H1 (cell line): Measurements from ENCODE around the gene CCDC33. TPM values are rescaled to one million over a fixed set of nuclear protein-coding genes. Genes with fewer than 3 reads are reported as not detected.

ENCODE experiments used
- CTCF ChIA-PET: fragments of 300-600 bp; sonication (Branson Sonifier 250); formaldehyde crosslinking; loops from one replicate; lab custom pipeline; 2021; ENCODE audit not compliant: partially characterized antibody; lab: Charles Lee
- POLR2A ChIA-PET: fragments of 300-600 bp; sonication (Branson Sonifier 250); formaldehyde crosslinking; loops from one replicate; lab custom pipeline; 2021; ENCODE audit warnings: inconsistent platforms; ENCODE audit not compliant: partially characterized antibody; lab: Charles Lee
- DNase-seq, 2 experiments: peaks; one replicate each; pipeline versions ENCODE4 v3.0.0 to v3.0.0-alpha.2; 2010 to 2022; ENCODE audit warnings: low spot score in 2 of 2, low read depth in 1 of 2, mixed read lengths in 1 of 2
- FAIRE-seq: peaks from 2 replicates; lab custom pipeline; 2011; peaks lifted over from hg19 to GRCh38; lab: Jason Lieb, UNC
- H2AFZ ChIP-seq: 2 replicates; pipeline ENCODE4 v1.8.1; 2012; ENCODE audit warnings: low read length, inconsistent platforms
- H2AK5ac ChIP-seq: 2 replicates; pipeline ENCODE4 v1.6.1; 2013; ENCODE audit warnings: low read depth, low read length
- H2BK120ac ChIP-seq: replicated peaks from 2 replicates; pipeline ENCODE3; 2013; ENCODE audit warnings: low read depth, low read length, inconsistent platforms
- H2BK12ac ChIP-seq: 2 replicates; pipeline ENCODE4 v1.6.1; 2013; ENCODE audit warnings: low read depth, low read length
- H2BK15ac ChIP-seq: 2 replicates; pipeline ENCODE4 v1.6.1; 2013; ENCODE audit warnings: low read length
- H2BK20ac ChIP-seq: 2 replicates; pipeline ENCODE4 v1.6.1; 2013; ENCODE audit warnings: low read length
- H2BK5ac ChIP-seq: 2 replicates; pipeline ENCODE4 v1.6.1; 2013; ENCODE audit warnings: low read depth, low read length
- H3K14ac ChIP-seq: 2 replicates; pipeline ENCODE4 v1.6.1; 2013; ENCODE audit warnings: inconsistent platforms; ENCODE audit not compliant: insufficient read length
- H3K18ac ChIP-seq: 2 replicates; pipeline ENCODE4 v1.6.1; 2013; ENCODE audit warnings: low read length; ENCODE audit errors: extremely low read depth
- H3K23ac ChIP-seq: 2 replicates; pipeline ENCODE4 v1.6.1; 2013; ENCODE audit warnings: inconsistent platforms; ENCODE audit not compliant: insufficient read length
- H3K23me2 ChIP-seq: 2 replicates; pipeline ENCODE4 v1.6.1; 2013; ENCODE audit warnings: low read depth, low read length
- H3K27ac ChIP-seq: 2 replicates; pipeline ENCODE4 v1.6.1; 2011; ENCODE audit warnings: low read depth, low read length, inconsistent platforms
- H3K27me3 ChIP-seq, 4 experiments: replicated peaks in 1 of 4; 1 replicate in 1 of 4; 2 replicates in 3 of 4; pipeline versions ENCODE4 v1.6.1 to v1.8.1; 2011 to 2013; ENCODE audit warnings: low read length in 3 of 4, mild to moderate bottlenecking in 3 of 4, inconsistent platforms in 2 of 4, mixed read lengths in 2 of 4, moderate library complexity in 1 of 4; ENCODE audit not compliant: control insufficient read depth in 3 of 4, insufficient read depth in 3 of 4; ENCODE audit errors: extremely low read depth in 1 of 4
- H3K36me3 ChIP-seq, 4 experiments: 2 replicates each; pipeline versions ENCODE4 v1.6.1 to v1.8.1; 2011 to 2013; ENCODE audit warnings: mild to moderate bottlenecking in 4 of 4, low read length in 3 of 4, moderate library complexity in 2 of 4, control low read depth in 1 of 4, inconsistent platforms in 1 of 4; ENCODE audit not compliant: insufficient read depth in 4 of 4, control insufficient read depth in 2 of 4
- H3K4ac ChIP-seq: replicated peaks from 2 replicates; pipeline ENCODE3; 2013; ENCODE audit warnings: low read length, low read depth, mixed read lengths, inconsistent platforms; ENCODE audit not compliant: insufficient read length
- H3K4me1 ChIP-seq, 4 experiments: replicated peaks in 1 of 4; 1 replicate in 1 of 4; 2 replicates in 3 of 4; pipeline versions ENCODE4 v1.6.1 to v1.8.1; 2011 to 2013; ENCODE audit warnings: low read length in 3 of 4, inconsistent platforms in 2 of 4, mixed read lengths in 1 of 4; ENCODE audit not compliant: insufficient read depth in 4 of 4, control insufficient read depth in 3 of 4
- H3K4me2 ChIP-seq, 2 experiments: 2 replicates each; pipeline versions ENCODE4 v1.6.1 to v1.8.1; 2011 to 2013; ENCODE audit warnings: low read depth in 2 of 2, low read length in 2 of 2, control low read depth in 1 of 2, inconsistent platforms in 1 of 2, mild to moderate bottlenecking in 1 of 2; ENCODE audit not compliant: insufficient read depth in 1 of 2
- H3K4me3 ChIP-seq, 4 experiments: fragments of 200-600, 300-600 bp in 1 of 4; sonication (generic), shearing (Covaris generic), sonication (Bioruptor Twin) in 1 of 4; 2 replicates each; pipeline versions ENCODE4 v1.5.1 to v1.8.1; 2011 to 2016; ENCODE audit warnings: low read length in 4 of 4, low read depth in 3 of 4, control low read depth in 2 of 4, inconsistent platforms in 2 of 4, mild to moderate bottlenecking in 2 of 4, mixed read lengths in 1 of 4, moderate library complexity in 1 of 4; ENCODE audit not compliant: insufficient read depth in 2 of 4; ENCODE audit errors: extremely low read depth in 1 of 4
- H3K56ac ChIP-seq: replicated peaks from 2 replicates; pipeline ENCODE3; 2013; ENCODE audit warnings: low read depth, mild to moderate bottlenecking, mixed read lengths, low read length, inconsistent platforms; ENCODE audit not compliant: insufficient read length
- H3K79me1 ChIP-seq: 2 replicates; pipeline ENCODE4 v1.6.1; 2013; ENCODE audit warnings: low read depth, low read length, control low read depth
- H3K79me2 ChIP-seq, 2 experiments: 2 replicates each; pipeline versions ENCODE4 v1.6.1 to v1.8.1; 2012 to 2013; ENCODE audit warnings: low read length in 2 of 2, mild to moderate bottlenecking in 2 of 2, inconsistent platforms in 1 of 2; ENCODE audit not compliant: insufficient read depth in 2 of 2, control insufficient read depth in 1 of 2
- H3K9ac ChIP-seq, 4 experiments: replicated peaks in 1 of 4; 1 replicate in 1 of 4; 2 replicates in 3 of 4; pipeline versions ENCODE4 v1.6.1 to v1.8.1; 2011 to 2013; ENCODE audit warnings: low read depth in 3 of 4, low read length in 3 of 4, control low read depth in 2 of 4, mild to moderate bottlenecking in 2 of 4, moderate library complexity in 2 of 4, inconsistent platforms in 1 of 4; ENCODE audit errors: extremely low read depth in 1 of 4
- H3K9me3 ChIP-seq, 2 experiments: 2 replicates each; pipeline versions ENCODE4 v1.6.1 to v1.8.1; 2012 to 2013; ENCODE audit warnings: mild to moderate bottlenecking in 2 of 2, moderate library complexity in 2 of 2, control low read depth in 1 of 2, inconsistent platforms in 1 of 2, low read depth in 1 of 2, low read length in 1 of 2, mixed read lengths in 1 of 2; ENCODE audit not compliant: insufficient read depth in 2 of 2
- H4K20me1 ChIP-seq, 2 experiments: replicated peaks in 1 of 2; 2 replicates each; pipeline versions ENCODE3 to v1.8.1; 2011 to 2013; ENCODE audit warnings: inconsistent platforms in 2 of 2, low read length in 2 of 2, mild to moderate bottlenecking in 1 of 2; ENCODE audit not compliant: insufficient read depth in 2 of 2, control insufficient read depth in 1 of 2
- H4K5ac ChIP-seq: 2 replicates; pipeline ENCODE4 v1.6.1; 2013; ENCODE audit warnings: low read length, low read depth, mixed read lengths, inconsistent platforms; ENCODE audit not compliant: insufficient read length
- H4K8ac ChIP-seq: 2 replicates; pipeline ENCODE4 v1.8.0; 2013; ENCODE audit warnings: mild to moderate bottlenecking, moderate library complexity, low read length, inconsistent platforms; ENCODE audit not compliant: insufficient read depth; ENCODE audit errors: extremely low read depth
- H4K91ac ChIP-seq: replicated peaks from 2 replicates; pipeline ENCODE3; 2013; ENCODE audit warnings: low read length, mixed read lengths, inconsistent platforms; ENCODE audit not compliant: insufficient read length
- JUN ChIP-seq: IDR thresholded peaks from 2 replicates; pipeline ENCODE4 v1.6.1; 2011; ENCODE audit warnings: low read depth, mild to moderate bottlenecking, improper control_type of control experiment, low read length
- SAP30 ChIP-seq: fragments of 300-600 bp; sonication (generic); IDR thresholded peaks from 2 replicates; pipeline ENCODE4 v1.7.1; 2012; ENCODE audit warnings: low read length, moderate library complexity, mild to moderate bottlenecking, inconsistent platforms; ENCODE audit not compliant: insufficient read depth, insufficient replicate concordance
- SIN3A ChIP-seq, 2 experiments: IDR thresholded peaks in 1 of 2; conservative IDR thresholded peaks in 1 of 2; 2 replicates each; pipeline ENCODE4 v1.6.1; 2011 to 2012; ENCODE audit warnings: low read length in 2 of 2, improper control_type of control experiment in 1 of 2, low read depth in 1 of 2, mild to moderate bottlenecking in 1 of 2
- SP4 ChIP-seq: IDR thresholded peaks from 2 replicates; pipeline ENCODE4 v1.6.1; 2012; ENCODE audit warnings: low read length, inconsistent platforms
- TEAD4 ChIP-seq: IDR thresholded peaks from 2 replicates; pipeline ENCODE4 v1.6.1; 2012; ENCODE audit warnings: low read depth, low read length, inconsistent platforms, mixed read lengths
- WGBS, 2 experiments: shearing (Covaris generic) in 1 of 2; methylation state at CpG; one replicate each; pipeline versions ENCODE4 v1.1.6 to v1.1.7; 2013 to 2015; ENCODE audit warnings: low lambda C conversion rate in 2 of 2, mixed read lengths in 2 of 2, inconsistent platforms in 1 of 2, low coverage in 1 of 2, missing lambda C conversion rate in 1 of 2; ENCODE audit not compliant: insufficient replicate concordance in 2 of 2, insufficient coverage in 1 of 2, insufficient read length in 1 of 2; ENCODE audit errors: extremely low coverage in 1 of 2, missing lambda C conversion rate in 1 of 2; 5-methylcytosine and 5-hydroxymethylcytosine counted together
- polyA plus RNA-seq, 7 experiments: library from polyadenylated mRNA; depleted of rRNA in 3 of 7; stranded (reverse) in 5 of 7; unstranded in 2 of 7; fragments of >200 nt in 5 of 7; fragments of 200-250 nt in 2 of 7; gene quantifications; 1 replicate in 5 of 7; 2 replicates in 1 of 7; 4 replicates in 1 of 7; pipeline versions ENCODE4 v1.2.1 to v1.2.3, GENCODE V29; 2011 to 2013; ENCODE audit warnings: missing spikeins in 2 of 7, mixed read lengths in 2 of 7
- total RNA-seq: library from RNA; stranded (reverse); fragmentation: NEBNext Ultra II Directional; extraction: Animal tissue kit (Norgen Biotek cat#: 25700); gene quantifications from 2 replicates; pipeline ENCODE4 v1.2.1, GENCODE V29; 2021

The CCDC33 gene
- total and polyA plus RNA-seq, 2 of the 8 experiments (the other 6 are each of a cell fraction or from before 2014, with no cell fraction given): 2.0 to 2.7 TPM

DNA sequence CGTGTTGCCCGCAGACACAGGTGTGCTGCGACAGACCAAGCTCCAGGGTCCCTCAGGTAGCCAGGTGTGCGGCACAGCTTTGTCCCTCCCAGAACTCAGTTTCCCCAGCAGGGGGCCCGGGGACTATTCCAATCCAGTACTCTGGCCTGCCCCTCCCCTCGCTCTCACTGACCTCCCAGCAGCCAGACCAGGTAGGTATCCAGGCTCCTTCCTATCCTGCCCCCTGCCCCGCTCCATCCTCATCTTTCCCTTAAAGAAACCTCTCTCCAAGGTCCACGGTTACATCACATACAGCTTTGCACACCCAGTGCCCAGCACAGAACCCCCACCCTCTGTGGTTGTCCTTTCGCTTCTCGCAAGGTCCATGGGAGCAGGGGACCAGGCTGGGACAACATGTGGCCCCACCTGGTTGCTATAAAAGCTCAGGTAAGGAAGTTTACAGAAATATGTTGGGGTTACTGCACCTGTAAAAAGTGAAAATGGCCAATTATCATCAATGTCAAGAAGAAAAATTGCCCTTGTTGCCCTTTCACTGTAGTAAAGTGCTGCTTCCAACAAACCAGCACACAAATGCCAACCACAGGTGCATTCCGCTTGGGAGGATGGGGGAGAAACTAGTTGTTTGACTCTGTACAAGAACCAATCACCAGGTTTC, 138.6 kb downstream of the CCDC33 start:
- WGBS, 2 experiments: 28% methylated on average over 11 of the region's 11 CpGs; no CpG with 5 or more reads in 1 of the 2 experiments
- FAIRE-seq: no peak
- peaks cover 4 to 17% (median 10%) of the 10 kb centered on the region in 4 experiments for H3K4me1 ChIP-seq
- TF ChIP-seq SP4 (no peak), JUN (no peak), TEAD4 (no peak), SIN3A (conservative IDR thresholded peaks at IDR 0.05 in 1 of 2, IDR thresholded peaks at IDR 0.05 in 1 of 2; ENCODE audit: low read depth in 1 of 2, low read length in 2 of 2) (no peak), SAP30 (no peak)

More for the DNA sequence above, 138.6 kb downstream of the CCDC33 start:
- no peak overlapping the region for H2AK5ac ChIP-seq
- H4K8ac ChIP-seq: no peak overlapping the region
- peak overlapping the region; percentile 65 for H3K4ac ChIP-seq
- H3K36me3 ChIP-seq: no peaks in the 10 kb centered on the region
- no peaks in the 10 kb centered on the region for H3K9me3 ChIP-seq
- CTCF ChIA-PET: interaction anchor here (0.6 to 36.8 kb wide), 24 partner anchors 11 to 368 kb away, joined by 3 to 1311 read pairs (median 5); partner anchors contain the start of gene SEMA7A
- H2BK120ac ChIP-seq: no peak overlapping the region
- H3K18ac ChIP-seq: peak overlapping the region; percentile 99
- peak overlapping the region; percentile 92 for H2BK5ac ChIP-seq
- H3K4me2 ChIP-seq: peak overlapping the region; percentile 76 to 99
- H2AFZ ChIP-seq: peak overlapping the region; percentile 87
- peak overlapping the region; percentile 37 to 74 (median 54) for H3K4me3 ChIP-seq
- no peaks in the 10 kb centered on the region; the same call in 1 of the 2 replicates for H3K79me1 ChIP-seq
- H4K91ac ChIP-seq: peak overlapping the region; percentile 83
- H3K27ac ChIP-seq: no peak overlapping the region
- peaks cover 6% of the 10 kb centered on the region; the same call in 1 of the 2 replicates for H3K23me2 ChIP-seq
- no peak overlapping the region; the same call in 1 of the 2 replicates for H2BK20ac ChIP-seq
- peaks cover 0 to 3% (median 0%) of the 10 kb centered on the region in 4 experiments; a peak in 3 of 7 replicates for H3K27me3 ChIP-seq
- H3K79me2 ChIP-seq: no peaks in the 10 kb centered on the region
- no peak overlapping the region; a peak in 2 of 7 replicates for H3K9ac ChIP-seq
- H2BK12ac ChIP-seq: peak overlapping the region; percentile 87; the same call in 1 of the 2 replicates
- H2BK15ac ChIP-seq: peak overlapping the region; percentile 97; the same call in 1 of the 2 replicates
- H4K5ac ChIP-seq: peak overlapping the region; percentile 92
- no peak overlapping the region for H3K23ac ChIP-seq
- no peaks in the 10 kb centered on the region for H4K20me1 ChIP-seq
- no peak overlapping the region for H3K56ac ChIP-seq
- H3K14ac ChIP-seq: no peak overlapping the region
- peak in 1 of 2 experiments; percentile 93 for DNase-seq
- POLR2A ChIA-PET: interaction anchor here (0.9 to 3.1 kb wide), 5 partner anchors 10 to 111 kb away, joined by 3 to 9 read pairs (median 3); no protein-coding TSS in a partner anchor
